ENCODE results near the gene CASP3. TPM values are rescaled to one million over a fixed set of nuclear protein-coding genes. Genes with fewer than 3 reads are reported as not detected.
"Not testable (repeated sequence)": the region's sequence is repeated elsewhere in the genome, so short reads cannot be mapped to it uniquely, and the experiment has no call there.

CASP3 gene
- total RNA-seq, 1 donor from 2014 or later: 29.7 TPM

DNA sequence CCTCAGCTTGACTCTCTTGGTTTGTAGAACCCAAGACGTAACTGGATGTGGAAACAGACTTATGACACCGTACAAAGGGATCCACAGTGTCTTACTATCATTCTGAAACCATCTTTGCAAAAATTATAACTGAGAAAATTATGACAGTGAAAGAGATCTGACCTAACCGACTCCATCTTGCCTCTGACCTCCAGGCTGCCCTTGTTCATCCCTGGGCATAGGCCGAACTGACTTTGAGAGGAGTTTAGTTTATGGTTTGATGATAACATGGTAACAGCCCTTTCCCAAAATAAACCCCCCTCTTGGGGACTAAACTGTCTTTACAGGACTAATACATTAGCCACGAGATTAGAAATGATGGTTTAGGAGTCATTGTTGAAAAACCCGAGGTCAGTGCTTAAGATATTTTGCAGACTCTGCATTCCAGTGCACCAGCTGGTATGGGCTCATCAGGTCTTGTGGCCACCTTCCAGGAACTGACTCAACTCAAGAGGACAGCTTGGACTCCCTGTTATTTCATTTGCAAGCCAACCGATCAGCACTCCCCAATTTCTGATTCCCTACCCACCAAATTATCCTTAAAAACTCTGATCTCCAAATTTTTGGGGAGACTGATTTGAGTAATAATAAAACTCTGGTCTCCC lies 49.6 kb downstream of the CASP3 start:
- H3K9ac ChIP-seq (ENCODE audit: low read depth in 1 of 3, low read length in 3 of 3): no peak overlapping the region

DNA sequence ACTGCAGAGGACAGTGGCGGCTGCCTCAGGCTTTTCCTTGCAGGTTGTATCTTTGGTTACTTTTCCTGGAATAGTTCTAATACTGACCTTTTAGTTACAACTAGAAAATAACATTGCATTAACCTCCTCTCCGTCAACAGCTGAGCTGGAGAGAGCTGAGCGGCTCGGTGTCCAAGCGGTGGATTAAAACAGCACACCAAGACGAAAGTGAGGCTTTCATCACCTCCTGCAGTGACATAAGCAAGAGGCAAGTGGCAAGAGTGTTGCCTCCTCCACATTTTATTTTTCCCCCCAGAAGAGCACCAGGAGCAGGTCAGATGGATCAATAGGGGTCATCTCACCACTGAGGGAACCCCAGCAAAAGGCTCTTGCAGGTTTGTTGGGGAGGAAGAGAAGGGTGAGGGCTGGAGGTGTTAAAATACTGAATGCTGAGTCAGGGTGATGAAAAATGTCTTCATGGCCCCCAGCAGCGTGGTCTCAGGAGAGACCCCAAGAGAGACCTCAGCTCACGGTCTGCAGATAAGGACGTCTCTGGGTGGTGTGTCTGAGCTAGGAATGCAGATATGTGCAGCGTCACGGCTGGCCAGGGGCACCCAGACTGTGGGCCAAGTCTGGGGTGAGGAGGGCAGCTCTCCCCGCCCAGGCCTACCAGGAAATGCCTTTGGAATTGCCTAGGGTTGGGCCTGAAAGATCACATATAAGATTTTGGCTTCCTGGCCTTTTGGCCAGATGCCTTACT lies 50.3 kb downstream of the CASP3 start:
- Histone ChIP-seq H3K36me3 (ENCODE audit: control insufficient read depth in 3 of 3, insufficient read depth in 3 of 3, low read length in 3 of 3) (no peaks in the 10 kb centered on the region), H3K9ac (ENCODE audit: low read depth in 1 of 3, low read length in 3 of 3) (no peak overlapping the region), H3K9me3 (ENCODE audit: control insufficient read depth in 3 of 3, low read length in 3 of 3) (no peaks in the 10 kb centered on the region), H3K27ac (ENCODE audit: low read depth, low read length) (no peak overlapping the region), H3K4me1 (ENCODE audit: control insufficient read depth in 3 of 3, insufficient read depth in 3 of 3, low read length in 3 of 3) (peaks cover 0 to 7% (median 0%) of the 10 kb centered on the region in 3 donors), H3K4me3 (ENCODE audit: low read length in 3 of 3) (no peak overlapping the region), H3K27me3 (ENCODE audit: control insufficient read depth in 3 of 3, insufficient read depth in 3 of 3, low read length in 3 of 3) (peaks cover 0 to 5% (median 0%) of the 10 kb centered on the region in 3 donors)

More for the DNA sequence above, 49.6 kb downstream of the CASP3 start:
- H3K4me1 ChIP-seq (ENCODE audit: control insufficient read depth in 3 of 3, insufficient read depth in 3 of 3, low read length in 3 of 3): peaks cover 0 to 7% (median 0%) of the 10 kb centered on the region in 3 donors
- no peak overlapping the region for H3K4me3 ChIP-seq (ENCODE audit: low read length in 3 of 3)
- no peaks in the 10 kb centered on the region for H3K9me3 ChIP-seq (ENCODE audit: control insufficient read depth in 3 of 3, low read length in 3 of 3)
- H3K27ac ChIP-seq (ENCODE audit: low read depth, low read length): no peak overlapping the region
- no peaks in the 10 kb centered on the region for H3K36me3 ChIP-seq (ENCODE audit: control insufficient read depth in 3 of 3, insufficient read depth in 3 of 3, low read length in 3 of 3)
- H3K27me3 ChIP-seq (ENCODE audit: control insufficient read depth in 3 of 3, insufficient read depth in 3 of 3, low read length in 3 of 3): peaks cover 0 to 5% (median 0%) of the 10 kb centered on the region in 3 donors

- no peaks in the 10 kb centered on the region for H3K9me3 ChIP-seq (ENCODE audit: control insufficient read depth in 3 of 3, low read length in 3 of 3)
- H3K27me3 ChIP-seq (ENCODE audit: control insufficient read depth in 3 of 3, insufficient read depth in 3 of 3, low read length in 3 of 3): peaks cover 0 to 5% (median 0%) of the 10 kb centered on the region in 3 donors
- no peaks in the 10 kb centered on the region for H3K36me3 ChIP-seq (ENCODE audit: control insufficient read depth in 3 of 3, insufficient read depth in 3 of 3, low read length in 3 of 3)
- no peak overlapping the region for H3K27ac ChIP-seq (ENCODE audit: low read depth, low read length)
- no peak overlapping the region for H3K4me3 ChIP-seq (ENCODE audit: low read length in 3 of 3)
- H3K4me1 ChIP-seq (ENCODE audit: control insufficient read depth in 3 of 3, insufficient read depth in 3 of 3, low read length in 3 of 3): peaks cover 0 to 7% (median 0%) of the 10 kb centered on the region in 3 donors
- H3K9ac ChIP-seq (ENCODE audit: low read depth in 1 of 3, low read length in 3 of 3): no peak overlapping the region
Measured at GRCh38 chr4:184596617-184597185, 52.5 kb downstream of the CASP3 start.

DNA sequence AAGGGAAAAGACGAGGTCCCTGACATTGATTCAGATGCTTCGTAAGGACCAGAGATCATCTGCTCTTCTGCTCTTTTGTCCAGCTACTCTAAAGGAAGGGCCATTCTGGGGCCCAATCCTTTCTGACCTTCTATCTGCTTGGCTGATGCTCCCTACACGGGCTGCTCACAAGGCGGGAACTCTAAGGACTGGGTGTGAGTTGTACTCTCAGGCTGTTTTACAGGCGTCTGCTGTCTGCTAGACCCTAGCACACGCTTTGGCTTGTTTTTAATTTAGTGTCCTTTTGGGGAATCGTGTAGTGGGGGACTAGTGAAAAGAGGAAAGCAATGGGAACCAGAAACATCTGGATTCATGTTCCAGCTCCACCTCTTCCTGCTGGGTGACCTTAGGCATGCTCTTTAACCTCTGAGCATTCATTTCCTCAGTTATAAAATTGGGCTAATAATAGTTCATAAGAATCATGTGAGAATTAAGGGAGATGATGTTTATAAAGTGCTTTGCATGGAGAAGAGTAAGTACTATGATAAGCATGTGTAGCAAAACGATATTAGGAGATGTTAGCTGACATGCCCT lies 53.1 kb downstream of the CASP3 start:
- H3K27me3 ChIP-seq (ENCODE audit: control insufficient read depth in 3 of 3, insufficient read depth in 3 of 3, low read length in 3 of 3): peaks cover 0 to 4% (median 0%) of the 10 kb centered on the region in 3 donors
- H3K36me3 ChIP-seq (ENCODE audit: control insufficient read depth in 3 of 3, insufficient read depth in 3 of 3, low read length in 3 of 3): no peaks in the 10 kb centered on the region
- H3K4me1 ChIP-seq (ENCODE audit: control insufficient read depth in 3 of 3, insufficient read depth in 3 of 3, low read length in 3 of 3): peaks cover 0 to 7% (median 0%) of the 10 kb centered on the region in 3 donors
- H3K4me3 ChIP-seq (ENCODE audit: low read length in 3 of 3): no peak overlapping the region
- no peaks in the 10 kb centered on the region for H3K9me3 ChIP-seq (ENCODE audit: control insufficient read depth in 3 of 3, low read length in 3 of 3)
- H3K27ac ChIP-seq (ENCODE audit: low read depth, low read length): no peak overlapping the region
- H3K9ac ChIP-seq (ENCODE audit: low read depth in 1 of 3, low read length in 3 of 3): no peak overlapping the region

- H3K27ac ChIP-seq (ENCODE audit: low read depth, low read length): no peak overlapping the region
- no peak overlapping the region for H3K9ac ChIP-seq (ENCODE audit: low read depth in 1 of 3, low read length in 3 of 3)
- H3K4me1 ChIP-seq (ENCODE audit: control insufficient read depth in 3 of 3, insufficient read depth in 3 of 3, low read length in 3 of 3): peaks cover 0 to 7% (median 0%) of the 10 kb centered on the region in 3 donors
- H3K4me3 ChIP-seq (ENCODE audit: low read length in 3 of 3): no peak overlapping the region
- peaks cover 0 to under 1% (median 0%) of the 10 kb centered on the region in 3 donors for H3K27me3 ChIP-seq (ENCODE audit: control insufficient read depth in 3 of 3, insufficient read depth in 3 of 3, low read length in 3 of 3)
- H3K9me3 ChIP-seq (ENCODE audit: control insufficient read depth in 3 of 3, low read length in 3 of 3): no peaks in the 10 kb centered on the region
- H3K36me3 ChIP-seq (ENCODE audit: control insufficient read depth in 3 of 3, insufficient read depth in 3 of 3, low read length in 3 of 3): no peaks in the 10 kb centered on the region
Measured at GRCh38 chr4:184595430-184595829, 53.8 kb downstream of the CASP3 start.

GRCh38 chr4:184593461-184593860 lies 55.8 kb downstream of the CASP3 start:
- Histone ChIP-seq H3K36me3 (ENCODE audit: control insufficient read depth in 3 of 3, insufficient read depth in 3 of 3, low read length in 3 of 3) (no peaks in the 10 kb centered on the region), H3K27me3 (ENCODE audit: control insufficient read depth in 3 of 3, insufficient read depth in 3 of 3, low read length in 3 of 3) (peaks cover 0 to 3% (median 0%) of the 10 kb centered on the region in 3 donors), H3K27ac (ENCODE audit: low read depth, low read length) (no peak overlapping the region), H3K9ac (ENCODE audit: low read depth in 1 of 3, low read length in 3 of 3) (no peak overlapping the region), H3K4me3 (ENCODE audit: low read length in 3 of 3) (no peak overlapping the region), H3K9me3 (ENCODE audit: control insufficient read depth in 3 of 3, low read length in 3 of 3) (no peaks in the 10 kb centered on the region), H3K4me1 (ENCODE audit: control insufficient read depth in 3 of 3, insufficient read depth in 3 of 3, low read length in 3 of 3) (no peaks in the 10 kb centered on the region)

GRCh38 chr4:184591747-184592270 lies 57.4 kb downstream of the CASP3 start:
- H3K27me3 ChIP-seq (ENCODE audit: control insufficient read depth in 3 of 3, insufficient read depth in 3 of 3, low read length in 3 of 3); H3K9me3 ChIP-seq (ENCODE audit: control insufficient read depth in 3 of 3, low read length in 3 of 3); H3K4me1 ChIP-seq (ENCODE audit: control insufficient read depth in 3 of 3, insufficient read depth in 3 of 3, low read length in 3 of 3); H3K4me3 ChIP-seq (ENCODE audit: low read length in 3 of 3); H3K9ac ChIP-seq (ENCODE audit: low read depth in 1 of 3, low read length in 3 of 3); H3K36me3 ChIP-seq (ENCODE audit: control insufficient read depth in 3 of 3, insufficient read depth in 3 of 3, low read length in 3 of 3); H3K27ac ChIP-seq (ENCODE audit: low read depth, low read length): not testable (repeated sequence)

DNA sequence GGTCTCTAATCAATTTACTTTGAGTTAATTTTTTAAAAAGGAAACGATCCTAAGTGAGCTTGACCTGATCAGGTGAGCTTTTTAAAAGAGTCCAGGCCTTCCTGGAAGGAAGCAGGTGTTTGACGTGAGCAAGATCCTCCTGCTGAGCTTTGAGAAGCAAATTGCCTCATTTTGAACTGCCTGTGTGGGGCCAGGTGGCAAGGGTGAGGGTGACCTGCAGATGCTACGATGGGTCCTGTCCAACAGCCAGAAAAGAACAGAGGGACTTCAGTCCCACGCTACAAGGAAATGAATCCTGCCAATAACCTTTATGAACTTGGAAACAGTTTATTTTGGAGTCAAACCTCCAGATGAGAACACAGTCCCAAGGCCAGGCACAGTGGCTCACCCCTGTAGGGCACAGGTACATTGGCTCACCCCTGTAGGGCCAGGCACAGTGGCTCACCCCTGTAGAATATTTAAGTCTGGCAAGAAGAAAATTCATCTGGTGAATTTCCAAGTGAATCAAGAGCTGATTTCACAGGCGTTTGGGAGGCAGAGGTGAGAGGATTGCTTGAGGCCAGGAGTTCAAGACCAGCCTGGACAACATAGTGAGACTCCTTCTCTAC lies 58.1 kb downstream of the CASP3 start:
- no peak overlapping the region for H3K4me3 ChIP-seq (ENCODE audit: low read length in 3 of 3)
- no peak overlapping the region for H3K9ac ChIP-seq (ENCODE audit: low read depth in 1 of 3, low read length in 3 of 3)
- no peaks in the 10 kb centered on the region for H3K4me1 ChIP-seq (ENCODE audit: control insufficient read depth in 3 of 3, insufficient read depth in 3 of 3, low read length in 3 of 3)

GRCh38 chr4:184590196-184590595 lies 59.1 kb downstream of the CASP3 start:
- H3K9ac ChIP-seq (ENCODE audit: low read depth in 1 of 3, low read length in 3 of 3): no peak overlapping the region
- H3K4me1 ChIP-seq (ENCODE audit: control insufficient read depth in 3 of 3, insufficient read depth in 3 of 3, low read length in 3 of 3): no peaks in the 10 kb centered on the region
- no peak overlapping the region for H3K27ac ChIP-seq (ENCODE audit: low read depth, low read length)
- H3K9me3 ChIP-seq (ENCODE audit: control insufficient read depth in 3 of 3, low read length in 3 of 3): no peaks in the 10 kb centered on the region
- H3K27me3 ChIP-seq (ENCODE audit: control insufficient read depth in 3 of 3, insufficient read depth in 3 of 3, low read length in 3 of 3): peaks cover 0 to 3% (median 0%) of the 10 kb centered on the region in 3 donors
- H3K36me3 ChIP-seq (ENCODE audit: control insufficient read depth in 3 of 3, insufficient read depth in 3 of 3, low read length in 3 of 3): no peaks in the 10 kb centered on the region
- no peak overlapping the region for H3K4me3 ChIP-seq (ENCODE audit: low read length in 3 of 3)

More for the DNA sequence above, 58.1 kb downstream of the CASP3 start:
- H3K9me3 ChIP-seq (ENCODE audit: control insufficient read depth in 3 of 3, low read length in 3 of 3): no peaks in the 10 kb centered on the region
- H3K36me3 ChIP-seq (ENCODE audit: control insufficient read depth in 3 of 3, insufficient read depth in 3 of 3, low read length in 3 of 3): no peaks in the 10 kb centered on the region
- peaks cover 0 to 3% (median 0%) of the 10 kb centered on the region in 3 donors for H3K27me3 ChIP-seq (ENCODE audit: control insufficient read depth in 3 of 3, insufficient read depth in 3 of 3, low read length in 3 of 3)
- no peak overlapping the region for H3K27ac ChIP-seq (ENCODE audit: low read depth, low read length)
